Type B pancreatic cell (in vitro differentiated cells): ENCODE data around the gene TAC4. TPM values are rescaled to one million over a fixed set of nuclear protein-coding genes. Genes with fewer than 3 reads are reported as not detected.
A peak's percentile ranks its signal among the peaks of the same experiment; 100 is the strongest.

Experiments used
- DNase-seq: peaks from one replicate; pipeline ENCODE4 v3.0.0; 2021; ENCODE audit warnings: mixed read lengths; ENCODE audit not compliant: unreplicated experiment; ENCODE audit errors: extremely low spot score
- H3K27ac Mint-ChIP-seq: 2 replicates; pipeline ENCODE4 v1.8.0; 2021; ENCODE audit warnings: mild to moderate bottlenecking, mixed read lengths
- H3K27me3 Mint-ChIP-seq: 2 replicates; pipeline ENCODE4 v1.8.0; 2021; ENCODE audit warnings: mixed read lengths
- H3K36me3 Mint-ChIP-seq: 2 replicates; pipeline ENCODE4 v1.8.0; 2021; ENCODE audit warnings: mixed read lengths
- H3K4me1 Mint-ChIP-seq: one replicate; pipeline ENCODE4 v1.8.0; 2021; ENCODE audit warnings: mixed read lengths; ENCODE audit not compliant: unreplicated experiment
- H3K4me3 Mint-ChIP-seq: 2 replicates; pipeline ENCODE4 v1.8.0; 2021; ENCODE audit warnings: mild to moderate bottlenecking, mixed read lengths
- H3K9me3 Mint-ChIP-seq: 2 replicates; pipeline ENCODE4 v1.8.0; 2021; ENCODE audit warnings: mixed read lengths
- total RNA-seq: library from RNA; stranded (reverse); gene quantifications from 2 replicates; pipeline ENCODE4 v1.2.1, GENCODE V29; 2021; ENCODE audit warnings: low replicate concordance
- TF ChIP-seq, protein P1 (sequence below): fragments of 200-600 bp; sonication (generic); conservative IDR thresholded peaks from 2 replicates; pipeline ENCODE4 v1.5.0; 2021; ENCODE audit warnings: antibody characterized with exemption, mild to moderate bottlenecking

The TAC4 gene
- total RNA-seq, 1 donor from 2014 or later, result not detected

DNA sequence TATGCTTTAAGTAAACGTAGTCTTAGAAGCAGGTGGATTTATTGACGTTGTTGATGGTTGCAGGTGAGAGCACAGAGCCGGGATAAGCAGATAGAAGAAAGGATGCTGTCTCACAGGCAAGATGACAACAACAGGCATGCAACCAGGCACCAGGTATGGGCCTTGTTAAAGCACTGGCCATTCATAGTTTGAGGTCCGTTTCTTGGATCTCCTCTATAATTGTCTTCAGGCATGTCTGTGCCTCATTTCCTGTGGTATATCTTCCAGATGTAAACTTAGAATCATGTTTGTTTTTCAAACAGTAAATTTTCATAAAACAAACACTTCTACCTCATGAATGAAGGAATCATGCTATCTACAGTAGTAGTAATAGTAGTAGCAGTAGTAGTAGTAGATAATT, 38.8 kb downstream of the TAC4 start:
- H3K27ac Mint-ChIP-seq, result no peak overlapping the region
- no peaks in the 10 kb centered on the region for H3K9me3 Mint-ChIP-seq
- no peak overlapping the region for H3K4me3 Mint-ChIP-seq
- peaks cover 29% of the 10 kb centered on the region for H3K36me3 Mint-ChIP-seq
- no peaks in the 10 kb centered on the region for H3K27me3 Mint-ChIP-seq
- TF ChIP-seq, protein P1, sequence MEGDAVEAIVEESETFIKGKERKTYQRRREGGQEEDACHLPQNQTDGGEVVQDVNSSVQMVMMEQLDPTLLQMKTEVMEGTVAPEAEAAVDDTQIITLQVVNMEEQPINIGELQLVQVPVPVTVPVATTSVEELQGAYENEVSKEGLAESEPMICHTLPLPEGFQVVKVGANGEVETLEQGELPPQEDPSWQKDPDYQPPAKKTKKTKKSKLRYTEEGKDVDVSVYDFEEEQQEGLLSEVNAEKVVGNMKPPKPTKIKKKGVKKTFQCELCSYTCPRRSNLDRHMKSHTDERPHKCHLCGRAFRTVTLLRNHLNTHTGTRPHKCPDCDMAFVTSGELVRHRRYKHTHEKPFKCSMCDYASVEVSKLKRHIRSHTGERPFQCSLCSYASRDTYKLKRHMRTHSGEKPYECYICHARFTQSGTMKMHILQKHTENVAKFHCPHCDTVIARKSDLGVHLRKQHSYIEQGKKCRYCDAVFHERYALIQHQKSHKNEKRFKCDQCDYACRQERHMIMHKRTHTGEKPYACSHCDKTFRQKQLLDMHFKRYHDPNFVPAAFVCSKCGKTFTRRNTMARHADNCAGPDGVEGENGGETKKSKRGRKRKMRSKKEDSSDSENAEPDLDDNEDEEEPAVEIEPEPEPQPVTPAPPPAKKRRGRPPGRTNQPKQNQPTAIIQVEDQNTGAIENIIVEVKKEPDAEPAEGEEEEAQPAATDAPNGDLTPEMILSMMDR, result no peak
- DNase-seq, result no peak
- no peaks in the 10 kb centered on the region for H3K4me1 Mint-ChIP-seq

DNA sequence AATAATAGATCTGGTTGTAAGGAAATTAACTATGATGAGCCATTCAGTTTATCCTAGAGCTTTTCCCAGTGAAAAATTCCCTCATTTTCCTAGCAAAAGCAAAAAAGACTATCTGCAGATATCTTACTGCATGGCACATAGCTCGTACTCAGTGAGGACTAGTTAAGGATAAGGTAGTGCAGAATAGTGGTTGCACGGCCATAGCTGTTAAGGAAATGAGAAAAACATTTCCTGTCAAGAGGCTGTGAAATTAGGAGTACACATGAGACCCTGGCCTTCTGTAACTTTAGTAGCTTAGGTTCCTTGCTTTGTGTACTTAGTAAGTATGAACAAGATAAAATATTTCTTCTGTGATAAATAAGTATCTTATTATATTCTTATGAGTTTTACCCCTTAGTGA, 49.1 kb downstream of the TAC4 start:
- no peak overlapping the region for H3K27ac Mint-ChIP-seq
- TF ChIP-seq, protein P1, result no peak
- H3K36me3 Mint-ChIP-seq, result peaks cover 28% of the 10 kb centered on the region
- H3K27me3 Mint-ChIP-seq, result no peaks in the 10 kb centered on the region
- no peaks in the 10 kb centered on the region for H3K4me1 Mint-ChIP-seq
- no peak for DNase-seq
- no peak overlapping the region for H3K4me3 Mint-ChIP-seq
- no peaks in the 10 kb centered on the region for H3K9me3 Mint-ChIP-seq

- no peak for DNase-seq
- Mint-ChIP-seq H3K9me3 (no peaks in the 10 kb centered on the region), H3K36me3 (peaks cover 30% of the 10 kb centered on the region), H3K4me3 (no peak overlapping the region), H3K4me1 (no peaks in the 10 kb centered on the region), H3K27me3 (no peaks in the 10 kb centered on the region), H3K27ac (no peak overlapping the region)
- TF ChIP-seq, protein P1, result no peak
Measured at GRCh38 chr17:49798182-49798581, 49.7 kb downstream of the TAC4 start.

- Mint-ChIP-seq H3K9me3 (no peaks in the 10 kb centered on the region), H3K4me1 (peaks cover 4% of the 10 kb centered on the region), H3K36me3 (peaks cover 26% of the 10 kb centered on the region), H3K27ac (no peak overlapping the region), H3K4me3 (no peak overlapping the region), H3K27me3 (no peaks in the 10 kb centered on the region)
- TF ChIP-seq, protein P1, result no peak
- DNase-seq, result no peak
Measured at GRCh38 chr17:49795372-49795771, 52.5 kb downstream of the TAC4 start.

DNA sequence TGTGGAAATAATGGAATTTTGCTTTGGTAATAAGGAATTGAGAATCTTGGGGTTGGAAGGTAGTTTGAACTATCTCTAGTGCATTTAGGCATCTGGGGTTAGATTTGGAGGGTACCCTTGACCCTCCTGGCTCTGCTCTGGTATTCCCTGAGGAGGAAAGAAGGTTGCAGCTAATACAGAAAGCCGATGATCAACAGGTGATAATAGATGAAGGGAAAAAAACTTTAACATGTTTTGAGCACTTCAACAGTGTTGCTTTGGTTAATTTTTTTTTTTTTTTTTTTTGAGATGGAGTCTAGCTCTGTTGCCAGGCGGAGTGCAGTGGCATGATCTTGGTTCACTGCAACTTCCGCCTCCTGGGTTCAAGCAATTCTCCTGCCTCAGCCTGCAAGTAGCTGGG, 54.6 kb downstream of the TAC4 start:
- H3K36me3 Mint-ChIP-seq, result peaks cover 19% of the 10 kb centered on the region
- no peak overlapping the region for H3K4me3 Mint-ChIP-seq
- no peak for DNase-seq
- H3K27me3 Mint-ChIP-seq, result no peaks in the 10 kb centered on the region
- no peak overlapping the region for H3K27ac Mint-ChIP-seq
- H3K9me3 Mint-ChIP-seq, result no peaks in the 10 kb centered on the region
- H3K4me1 Mint-ChIP-seq, result peaks cover 17% of the 10 kb centered on the region
- TF ChIP-seq, protein P1, result no peak

DNA sequence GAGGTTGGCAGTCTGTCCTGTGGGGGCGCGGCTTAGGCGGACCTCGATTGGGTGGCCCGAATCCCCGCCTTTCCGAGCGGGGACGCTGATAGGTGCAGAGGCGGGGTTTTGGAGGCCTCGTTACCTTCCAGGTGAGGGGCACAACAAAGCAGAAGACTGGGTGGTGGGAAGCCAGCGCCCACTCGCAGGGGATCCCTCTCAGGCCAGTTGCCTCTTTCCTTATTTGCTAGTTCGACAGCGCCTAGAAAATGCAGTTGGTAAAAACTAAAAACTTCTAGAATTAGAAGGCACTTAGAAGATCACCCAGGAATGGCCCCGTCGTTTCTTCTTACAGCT, 58.7 kb downstream of the TAC4 start:
- no peaks in the 10 kb centered on the region for H3K27me3 Mint-ChIP-seq

More for the DNA sequence above, 58.7 kb downstream of the TAC4 start:
- Mint-ChIP-seq H3K4me1 (peaks cover 27% of the 10 kb centered on the region), H3K9me3 (no peaks in the 10 kb centered on the region), H3K27ac (peak overlapping the region; percentile 99), H3K36me3 (peaks cover 12% of the 10 kb centered on the region), H3K4me3 (peak overlapping the region; percentile 98)
- no peak for DNase-seq
- TF ChIP-seq, protein P1, result no peak
